Measurements from ENCODE around the gene CACNA2D2.
A peak's percentile ranks its signal among the peaks of the same experiment; 100 is the strongest.

The CACNA2D2 gene

DNA sequence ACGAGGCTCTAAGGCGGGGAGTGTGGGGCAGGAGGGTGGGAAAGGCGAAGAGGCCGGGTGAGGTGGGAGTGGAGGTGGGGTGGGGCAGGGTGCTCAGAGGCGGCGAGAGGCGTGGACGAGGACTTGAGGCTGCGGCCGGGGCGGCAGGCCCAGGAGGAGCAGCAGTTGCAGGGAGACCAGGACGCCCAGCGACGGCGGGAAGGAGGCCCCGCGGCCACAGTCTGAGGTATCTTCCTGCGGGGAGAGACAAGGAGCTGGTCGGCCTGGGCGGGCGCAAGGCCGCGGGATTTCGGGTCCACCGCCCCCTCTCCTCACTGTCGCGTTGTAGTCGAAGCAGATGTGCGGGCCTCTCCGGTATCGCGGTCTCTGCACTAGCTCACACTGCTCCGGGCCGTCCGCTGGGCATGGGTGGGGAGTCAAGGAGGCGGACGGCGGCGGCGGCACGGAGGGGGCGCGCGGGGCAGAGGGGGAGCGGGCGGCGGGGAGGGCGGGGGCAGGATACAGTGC, 138.8 kb downstream of the CACNA2D2 start:
- no peak for TF ChIP-seq CTCF (IDR thresholded peaks at IDR 0.05; ENCODE audit: borderline replicate concordance, insufficient read depth, low read depth, low read length)
- H3K4me3 ChIP-seq (ENCODE audit: low read depth, low read length): peak overlapping the region; percentile 32

DNA sequence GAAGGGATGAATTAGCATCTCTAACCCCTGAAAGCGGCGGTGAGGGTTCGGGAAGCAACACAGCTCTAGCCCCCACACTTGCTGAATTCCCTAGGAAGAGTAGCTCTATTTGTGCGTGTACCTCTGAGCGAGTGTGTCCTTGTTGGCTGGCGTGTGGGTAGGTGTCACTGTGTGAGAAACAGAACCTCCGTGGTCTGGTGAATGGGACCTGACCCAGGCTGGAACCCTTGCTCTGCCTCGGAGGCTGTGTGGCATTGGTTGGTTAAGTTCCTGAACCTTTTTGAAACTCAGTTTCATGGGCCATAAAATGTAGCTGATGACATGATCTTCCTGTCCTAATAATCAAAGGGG, 143.7 kb downstream of the CACNA2D2 start:
- TF ChIP-seq CTCF (IDR thresholded peaks at IDR 0.05; ENCODE audit: borderline replicate concordance, insufficient read depth, low read depth, low read length): no peak
- H3K4me3 ChIP-seq (ENCODE audit: low read depth, low read length): peak overlapping the region; percentile 8

GRCh38 chr3:50358911-50359759, 144.3 kb downstream of the CACNA2D2 start, which contains the start of gene TMEM115:
Gene TMEM115 (minus strand): TSS chr3:50359521. CDS start chr3:50359063, 458 bp downstream.
- no peak for TF ChIP-seq CTCF (IDR thresholded peaks at IDR 0.05; ENCODE audit: borderline replicate concordance, insufficient read depth, low read depth, low read length)
- peak within 1 kb of the TSS; percentile 98 for H3K4me3 ChIP-seq (ENCODE audit: low read depth, low read length)

DNA sequence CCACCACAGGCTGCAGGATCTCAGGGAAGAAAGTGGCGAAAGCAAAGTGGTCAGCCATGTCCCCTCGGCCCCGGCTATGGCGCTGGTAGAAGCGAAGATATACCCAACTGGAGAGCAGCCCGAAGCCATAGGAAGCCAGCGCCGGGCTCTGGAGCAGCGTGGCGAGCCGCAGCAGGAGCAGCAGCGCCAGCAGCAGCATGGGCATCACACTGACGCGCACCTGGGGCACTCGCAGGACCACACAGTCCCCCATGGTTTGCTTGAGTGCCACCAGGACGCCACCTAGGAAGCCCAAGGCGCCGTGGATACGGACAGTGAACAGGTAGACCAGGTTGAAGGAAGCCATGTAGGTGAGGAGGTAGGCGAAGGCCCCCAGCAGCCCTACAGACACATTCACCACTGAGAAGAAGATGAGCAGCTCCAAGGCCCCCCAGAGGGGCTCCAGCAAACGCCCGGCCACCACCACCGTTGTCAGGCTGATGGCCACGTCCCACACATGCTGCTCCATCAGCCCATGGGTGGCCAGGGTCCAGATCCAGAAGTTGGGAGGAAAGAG, 145.0 kb downstream of the CACNA2D2 start:
- H3K4me3 ChIP-seq (ENCODE audit: low read depth, low read length): peak overlapping the region; percentile 98
- TF ChIP-seq CTCF (IDR thresholded peaks at IDR 0.05; ENCODE audit: borderline replicate concordance, insufficient read depth, low read depth, low read length): no peak

DNA sequence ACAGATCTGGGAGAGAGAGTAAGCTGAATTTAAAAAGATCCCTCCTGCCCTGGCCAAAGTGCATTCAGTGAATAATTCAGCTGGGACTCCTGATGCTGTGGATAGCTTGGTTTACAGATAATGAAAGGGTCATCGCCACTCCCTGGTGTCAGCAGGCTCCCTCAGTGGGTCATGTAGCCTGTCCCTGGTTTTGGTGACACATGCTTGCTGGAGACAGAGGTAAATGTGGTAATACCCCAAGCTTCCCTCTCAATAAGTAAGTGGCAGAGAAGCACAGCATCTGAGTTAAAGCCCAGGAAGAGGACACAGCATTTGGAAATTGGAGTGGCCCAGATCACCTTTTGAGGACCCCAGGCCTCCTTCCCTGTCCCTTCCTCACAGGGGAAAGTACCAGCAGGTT, 146.0 kb downstream of the CACNA2D2 start:
- H3K4me3 ChIP-seq (ENCODE audit: low read depth, low read length): peak overlapping the region; percentile 2
- no peak for TF ChIP-seq CTCF (IDR thresholded peaks at IDR 0.05; ENCODE audit: borderline replicate concordance, insufficient read depth, low read depth, low read length)

- no peak overlapping the region for H3K4me3 ChIP-seq (ENCODE audit: low read depth, low read length)
- TF ChIP-seq CTCF (IDR thresholded peaks at IDR 0.05; ENCODE audit: borderline replicate concordance, insufficient read depth, low read depth, low read length): no peak
Observed at GRCh38 chr3:50356553-50356952, 146.9 kb downstream of the CACNA2D2 start.

Data from GM12875 (cell line).